K562 (cell line): ENCODE results near the gene CRY2. TPM values are rescaled to one million over a fixed set of nuclear protein-coding genes. Genes with fewer than 3 reads are reported as not detected.

Source experiments
- ATAC-seq: fragments of 200-7000 bp; cut with Tn5 transposase; 3 replicates; pipeline ENCODE4 v1.9.1; 2020; ENCODE audit warnings: moderate library complexity
- BruUV-seq: library from RNA; stranded (reverse); fragments of 400-500 nt; replicated peaks from 2 replicates; lab custom pipeline; 2021; lab: Mats Ljungman, UMichigan
- CTCF ChIA-PET: fragments of 300-600 bp; formaldehyde crosslinking; extraction: SDS; loops from one replicate; lab custom pipeline; 2021; ENCODE audit warnings: low intra/inter-chr PET ratio; lab: Yijun Ruan, JAX
- POLR2A ChIA-PET: fragments of 300-600, 350-650 bp; sonication (Branson Sonifier 250); formaldehyde crosslinking; extraction: SDS; loops from one replicate; lab custom pipeline; 2021; ENCODE audit warnings: antibody characterized with exemption, inconsistent platforms; lab: Yijun Ruan, JAX
- DNase-seq, 4 experiments: peaks; one replicate each; pipeline versions ENCODE4 v3.0.0 to v3.0.0-alpha.2; 2011 to 2018; ENCODE audit warnings: low spot score in 3 of 4, mixed read lengths in 3 of 4; ENCODE audit errors: extremely low read depth in 1 of 4
- FAIRE-seq: peaks from 2 replicates; lab custom pipeline; 2011; peaks lifted over from hg19 to GRCh38; lab: Jason Lieb, UNC
- H2AFZ ChIP-seq: 2 replicates; pipeline ENCODE4 v1.6.0; 2011; ENCODE audit warnings: low read depth, low read length, control low read depth, inconsistent platforms
- H3K27ac ChIP-seq: fragments of 200-600 bp; 3 replicates; pipeline ENCODE4 v1.8.0; 2011; ENCODE audit warnings: low read depth, mild to moderate bottlenecking, control low read depth, inconsistent platforms, low read length, moderate library complexity, mixed read lengths; ENCODE audit errors: extremely low read depth
- H3K27me3 ChIP-seq, 2 experiments: fragments of 300-600 bp in 1 of 2; 2 replicates in 1 of 2; 3 replicates in 1 of 2; pipeline versions ENCODE4 v1.6.0 to v1.8.0; 2011; ENCODE audit warnings: inconsistent platforms in 2 of 2, low read length in 2 of 2, mild to moderate bottlenecking in 1 of 2, mixed read lengths in 1 of 2, moderate library complexity in 1 of 2; ENCODE audit not compliant: control insufficient read depth in 2 of 2, insufficient read depth in 2 of 2
- H3K36me3 ChIP-seq: fragments of 300-600 bp; 3 replicates; pipeline ENCODE4 v1.8.0; 2011; ENCODE audit warnings: mild to moderate bottlenecking, low read length, inconsistent platforms; ENCODE audit not compliant: control insufficient read depth, insufficient read depth
- H3K4me1 ChIP-seq, 2 experiments: fragments of 200-600 bp in 1 of 2; replicated peaks in 1 of 2; 2 replicates in 1 of 2; 3 replicates in 1 of 2; pipeline versions ENCODE4 v1.5.1 to v1.8.0; 2011; ENCODE audit warnings: inconsistent platforms in 2 of 2, low read length in 2 of 2, mild to moderate bottlenecking in 1 of 2, mixed read lengths in 1 of 2, moderate library complexity in 1 of 2; ENCODE audit not compliant: control insufficient read depth in 2 of 2, insufficient read depth in 2 of 2
- H3K4me2 ChIP-seq: 2 replicates; pipeline ENCODE4 v1.6.1; 2011; ENCODE audit warnings: low read length, control low read depth, inconsistent platforms, mixed read lengths; ENCODE audit not compliant: insufficient read depth
- H3K4me3 ChIP-seq: fragments of 200-600 bp; sonication (generic), shearing (Covaris generic); 2 replicates; pipeline ENCODE4 v1.5.1; 2016; ENCODE audit warnings: control low read depth, inconsistent platforms
- H3K79me2 ChIP-seq: fragments of 200-600 bp; 3 replicates; pipeline ENCODE4 v1.8.0; 2011; ENCODE audit warnings: low read length, inconsistent platforms; ENCODE audit not compliant: control insufficient read depth, insufficient read depth
- H3K9ac ChIP-seq, 2 experiments: 2 replicates each; pipeline versions ENCODE4 v1.6.0 to v1.6.1; 2011; ENCODE audit warnings: low read depth in 2 of 2, low read length in 2 of 2, control low read depth in 1 of 2, inconsistent platforms in 1 of 2, mild to moderate bottlenecking in 1 of 2, mixed read lengths in 1 of 2; ENCODE audit not compliant: insufficient read depth in 1 of 2
- H3K9me1 ChIP-seq: one replicate; pipeline ENCODE4 v1.6.0; 2011; ENCODE audit warnings: inconsistent platforms, mild to moderate bottlenecking, low read length, moderate library complexity; ENCODE audit not compliant: control insufficient read depth, insufficient read depth
- H3K9me3 ChIP-seq: replicated peaks from 2 replicates; pipeline ENCODE4 v1.5.1; 2011; ENCODE audit warnings: low read depth, low read length, inconsistent platforms; ENCODE audit not compliant: control insufficient read depth, insufficient read depth
- H4K20me1 ChIP-seq: replicated peaks from 2 replicates; pipeline ENCODE4 v1.6.1; 2011; ENCODE audit warnings: low read length, inconsistent platforms, mixed read lengths; ENCODE audit not compliant: control insufficient read depth, insufficient read depth
- BHLHE40 ChIP-seq: IDR thresholded peaks from 2 replicates; pipeline ENCODE4 v1.6.1; 2011; ENCODE audit warnings: low read length, improper control_type of control experiment
- CREB3L1 ChIP-seq: fragments of 450-650 bp; IDR thresholded peaks from 2 replicates; pipeline ENCODE4 v1.6.1; 2014; ENCODE audit warnings: low read depth, mild to moderate bottlenecking, moderate library complexity, borderline replicate concordance
- ETS2 ChIP-seq: IDR thresholded peaks from 2 replicates; pipeline ENCODE4 v1.6.1; 2016; ENCODE audit warnings: borderline replicate concordance, missing genetic modification characterization, mild to moderate bottlenecking, moderate library complexity, missing compliant biosample characterization; ENCODE audit not compliant: poor library complexity, severe bottlenecking
- HSF4 ChIP-seq: fragments of 250-450 bp; sonication (Bioruptor Pico); IDR thresholded peaks from 2 replicates; pipeline ENCODE4 v2.1.2; 2022; ENCODE audit warnings: mild to moderate bottlenecking, moderate library complexity, borderline replicate concordance
- MEF2D ChIP-seq: conservative IDR thresholded peaks from 2 replicates; pipeline ENCODE4 v1.6.1; 2016; ENCODE audit warnings: low read depth, missing genetic modification characterization, missing compliant biosample characterization
- NEUROD1 ChIP-seq: fragments of 150-350 bp; IDR thresholded peaks from 2 replicates; pipeline ENCODE4 v1.6.1; 2014; ENCODE audit warnings: borderline replicate concordance, low read length, low read depth; ENCODE audit not compliant: partially characterized antibody
- POLR2B ChIP-seq: fragments of 450-650 bp; IDR thresholded peaks from 2 replicates; pipeline ENCODE4 v1.6.1; 2018; ENCODE audit warnings: low read depth; ENCODE audit not compliant: partially characterized antibody
- RBM14 ChIP-seq: fragments of 200-400 bp; formaldehyde crosslinking; IDR thresholded peaks from 2 replicates; pipeline ENCODE4 v1.6.1; 2018; ENCODE audit warnings: low read depth, mild to moderate bottlenecking, low read length, moderate library complexity, borderline replicate concordance; ENCODE audit not compliant: insufficient read depth
- SMAD1 ChIP-seq: fragments of 150-350 bp; IDR thresholded peaks from 2 replicates; pipeline ENCODE4 v1.6.1; 2014; ENCODE audit warnings: low read length, low read depth; ENCODE audit not compliant: partially characterized antibody
- ZC3H8 ChIP-seq: fragments of 450-650 bp; IDR thresholded peaks from 2 replicates; pipeline ENCODE4 v1.6.1; 2017
- ZEB2 ChIP-seq: fragments of 450-650 bp; IDR thresholded peaks from 2 replicates; pipeline ENCODE4 v1.6.1; 2016
- ZNF143 ChIP-seq: sonication (generic); formaldehyde crosslinking; IDR thresholded peaks from 2 replicates; pipeline ENCODE4 v1.9.0; 2022; ENCODE audit warnings: mild to moderate bottlenecking, missing genetic modification reagents
- ZNF766 ChIP-seq: fragments of 200-800 bp; sonication (Bioruptor generic); conservative IDR thresholded peaks from 2 replicates; pipeline ENCODE4 v1.6.1; 2016; ENCODE audit warnings: missing genetic modification characterization, missing compliant biosample characterization
- WGBS: fragments of 100-300 bp; shearing (Covaris generic); methylation state at CpG from one replicate; pipeline ENCODE4 v1.1.6; 2016; ENCODE audit warnings: low coverage, mixed read lengths; ENCODE audit not compliant: insufficient coverage; ENCODE audit errors: missing lambda C conversion rate; 5-methylcytosine and 5-hydroxymethylcytosine counted together
- in situ Hi-C: fragments of 300-500 bp; cut with MboI; formaldehyde crosslinking; loops from 4 replicates; pipeline ENCODE4 v1.15.0; 2018; ENCODE audit warnings: inconsistent platforms, mixed read lengths
- intact Hi-C: fragments of 100-400 bp; cut with micrococcal nuclease; formaldehyde crosslinking; loops from 2 replicates; pipeline ENCODE4 v1.14.2; 2022
- polyA plus RNA-seq, 8 experiments: library from polyadenylated mRNA; depleted of rRNA in 4 of 8; stranded (reverse) in 5 of 8; unstranded in 3 of 8; fragments of >200 nt; fragmentation: Nextera tagmentation in 2 of 8; fragmentation: Illumina TruSeq in 1 of 8; extraction: Ambion mirVana in 2 of 8; extraction: Trizol in 1 of 8; gene quantifications; 2 replicates each; pipeline versions ENCODE4 v1.2.1 to v1.2.3, GENCODE V29; 2011 to 2014; ENCODE audit warnings: inconsistent platforms in 1 of 8, missing spikeins in 1 of 8
- total RNA-seq, 7 experiments: library from RNA; depleted of rRNA in 6 of 7; stranded (reverse); fragments of >200 nt in 6 of 7; fragmentation: Illumina TruSeq in 2 of 7; extraction: Trizol in 2 of 7; gene quantifications; 2 replicates each; pipeline versions ENCODE4 v1.2.1 to v1.2.3, GENCODE V29; 2011 to 2021; ENCODE audit warnings: low replicate concordance in 1 of 7
- TF ChIP-seq, protein P1 (sequence below): sonication (generic); formaldehyde crosslinking; IDR thresholded peaks from 2 replicates; pipeline ENCODE4 v1.8.1; 2023; ENCODE audit warnings: mild to moderate bottlenecking, missing genetic modification reagents
- TF ChIP-seq, protein P2 (sequence below): sonication (generic); formaldehyde crosslinking; IDR thresholded peaks from 2 replicates; pipeline ENCODE4 v1.8.0; 2022; ENCODE audit warnings: missing genetic modification reagents, mild to moderate bottlenecking, borderline replicate concordance
- TF ChIP-seq, protein P3 (sequence below): fragments of 450-650 bp; IDR thresholded peaks from 2 replicates; pipeline ENCODE4 v1.6.1; 2016; ENCODE audit warnings: missing biosample characterization, missing genetic modification characterization

The CRY2 gene
- total and polyA plus RNA-seq, 9 of the 15 experiments (the other 6 are each of a cell fraction or from before 2014, with no cell fraction given), result 2.3 to 23.9 (median 14.8) TPM

GRCh38 chr11:45859661-45860140 lies 12.4 kb downstream of the CRY2 start:
- no peak for FAIRE-seq
- in situ Hi-C loops, result no loop called here
- TF ChIP-seq, protein P1, sequence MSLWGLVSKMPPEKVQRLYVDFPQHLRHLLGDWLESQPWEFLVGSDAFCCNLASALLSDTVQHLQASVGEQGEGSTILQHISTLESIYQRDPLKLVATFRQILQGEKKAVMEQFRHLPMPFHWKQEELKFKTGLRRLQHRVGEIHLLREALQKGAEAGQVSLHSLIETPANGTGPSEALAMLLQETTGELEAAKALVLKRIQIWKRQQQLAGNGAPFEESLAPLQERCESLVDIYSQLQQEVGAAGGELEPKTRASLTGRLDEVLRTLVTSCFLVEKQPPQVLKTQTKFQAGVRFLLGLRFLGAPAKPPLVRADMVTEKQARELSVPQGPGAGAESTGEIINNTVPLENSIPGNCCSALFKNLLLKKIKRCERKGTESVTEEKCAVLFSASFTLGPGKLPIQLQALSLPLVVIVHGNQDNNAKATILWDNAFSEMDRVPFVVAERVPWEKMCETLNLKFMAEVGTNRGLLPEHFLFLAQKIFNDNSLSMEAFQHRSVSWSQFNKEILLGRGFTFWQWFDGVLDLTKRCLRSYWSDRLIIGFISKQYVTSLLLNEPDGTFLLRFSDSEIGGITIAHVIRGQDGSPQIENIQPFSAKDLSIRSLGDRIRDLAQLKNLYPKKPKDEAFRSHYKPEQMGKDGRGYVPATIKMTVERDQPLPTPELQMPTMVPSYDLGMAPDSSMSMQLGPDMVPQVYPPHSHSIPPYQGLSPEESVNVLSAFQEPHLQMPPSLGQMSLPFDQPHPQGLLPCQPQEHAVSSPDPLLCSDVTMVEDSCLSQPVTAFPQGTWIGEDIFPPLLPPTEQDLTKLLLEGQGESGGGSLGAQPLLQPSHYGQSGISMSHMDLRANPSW (CRISPR knock-in tag), result no peak
- no peak for TF ChIP-seq ZEB2
- TF ChIP-seq ETS2, result no peak
- TF ChIP-seq ZC3H8, result no peak
- TF ChIP-seq ZNF766 (CRISPR knock-in tag), result no peak
- TF ChIP-seq, protein P2, sequence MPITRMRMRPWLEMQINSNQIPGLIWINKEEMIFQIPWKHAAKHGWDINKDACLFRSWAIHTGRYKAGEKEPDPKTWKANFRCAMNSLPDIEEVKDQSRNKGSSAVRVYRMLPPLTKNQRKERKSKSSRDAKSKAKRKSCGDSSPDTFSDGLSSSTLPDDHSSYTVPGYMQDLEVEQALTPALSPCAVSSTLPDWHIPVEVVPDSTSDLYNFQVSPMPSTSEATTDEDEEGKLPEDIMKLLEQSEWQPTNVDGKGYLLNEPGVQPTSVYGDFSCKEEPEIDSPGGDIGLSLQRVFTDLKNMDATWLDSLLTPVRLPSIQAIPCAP, result no peak
- no peak for TF ChIP-seq ZNF143 (CRISPR knock-in tag)
- TF ChIP-seq MEF2D (tag), result no peak
- TF ChIP-seq RBM14, result no peak
- no peak for TF ChIP-seq NEUROD1
- TF ChIP-seq SMAD1, result no peak
- no peak for TF ChIP-seq CREB3L1
- no peak for TF ChIP-seq POLR2B
- no peak for TF ChIP-seq BHLHE40
- TF ChIP-seq, protein P3, sequence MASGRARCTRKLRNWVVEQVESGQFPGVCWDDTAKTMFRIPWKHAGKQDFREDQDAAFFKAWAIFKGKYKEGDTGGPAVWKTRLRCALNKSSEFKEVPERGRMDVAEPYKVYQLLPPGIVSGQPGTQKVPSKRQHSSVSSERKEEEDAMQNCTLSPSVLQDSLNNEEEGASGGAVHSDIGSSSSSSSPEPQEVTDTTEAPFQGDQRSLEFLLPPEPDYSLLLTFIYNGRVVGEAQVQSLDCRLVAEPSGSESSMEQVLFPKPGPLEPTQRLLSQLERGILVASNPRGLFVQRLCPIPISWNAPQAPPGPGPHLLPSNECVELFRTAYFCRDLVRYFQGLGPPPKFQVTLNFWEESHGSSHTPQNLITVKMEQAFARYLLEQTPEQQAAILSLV (tag), result no peak
- no peak for TF ChIP-seq HSF4 (CRISPR knock-in tag)

More at GRCh38 chr11:45859661-45860140, 12.4 kb downstream of the CRY2 start:
- ATAC-seq (no peak), DNase-seq (no peak)
- no peak overlapping the region for H3K9ac ChIP-seq
- H3K9me3 ChIP-seq, result no peaks in the 10 kb centered on the region
- peaks cover 86% of the 10 kb centered on the region for H3K36me3 ChIP-seq
- H3K4me2 ChIP-seq, result no peak overlapping the region
- ChIA-PET CTCF (no interaction called here), POLR2A (interaction anchor here (0.8 to 4.5 kb wide), 2 partner anchors 14 to 77 kb away, joined by 4 to 21 read pairs; no protein-coding TSS in a partner anchor)
- intact Hi-C loops, result no loop called here
- no peaks in the 10 kb centered on the region for H3K9me1 ChIP-seq
- H3K27me3 ChIP-seq, result no peaks in the 10 kb centered on the region
- 95% methylated on average over 6 of the region's 12 CpGs for WGBS
- no peak overlapping the region for H3K4me3 ChIP-seq
- H3K27ac ChIP-seq, result no peak overlapping the region
- peaks cover 0 to 4% of the 10 kb centered on the region in 2 experiments; a peak in 1 of 5 replicates for H3K4me1 ChIP-seq
- no peak overlapping the region for H2AFZ ChIP-seq
- peaks cover 5% of the 10 kb centered on the region; the same call in 1 of the 3 replicates for H3K79me2 ChIP-seq
- no TSS peak for BruUV-seq
- no peaks in the 10 kb centered on the region for H4K20me1 ChIP-seq
